ENCODE data around the gene STRIP1. TPM values are rescaled to one million over a fixed set of nuclear protein-coding genes. Genes with fewer than 3 reads are reported as not detected.
A peak's percentile ranks its signal among the peaks of the same experiment; 100 is the strongest.

STRIP1 gene
- polyA plus RNA-seq, 1 of the 3 experiments (the other 2 are of a cell fraction), result 34.6 TPM

DNA sequence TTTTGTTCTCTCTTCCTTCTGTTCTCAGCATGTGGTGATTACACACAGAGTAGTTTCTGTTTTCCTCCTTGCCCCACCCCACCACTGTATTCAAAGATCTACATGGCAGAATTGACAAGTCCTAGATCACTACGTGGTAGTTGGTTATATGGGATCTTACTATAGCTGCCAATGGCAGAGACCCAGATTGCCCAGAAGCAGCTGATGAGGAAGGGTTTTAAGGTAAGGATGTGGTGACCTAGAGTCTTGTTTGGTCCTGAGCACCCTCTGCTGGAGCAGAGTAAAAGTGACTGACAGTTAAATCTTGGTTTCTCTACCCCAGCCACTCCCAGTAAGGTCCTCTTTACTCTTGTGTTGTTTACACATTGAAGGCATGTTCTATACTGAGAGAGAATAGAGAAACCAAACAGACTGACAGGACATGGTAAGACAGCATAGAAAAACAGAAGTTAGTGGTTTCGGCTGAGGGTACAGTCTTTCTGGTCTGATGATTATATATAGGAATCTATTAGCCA, 22.8 kb upstream of the STRIP1 start:
- H3K27me3 ChIP-seq (ENCODE audit: insufficient read depth), result no peaks in the 10 kb centered on the region
- H3F3A ChIP-seq (replicated peaks; ENCODE audit: insufficient read depth), result peaks cover 4% of the 10 kb centered on the region
- peak overlapping the region in 1 of 2 experiments; percentile 92; a peak in 2 of 4 replicates for H3K27ac ChIP-seq (ENCODE audit: low read depth in 2 of 2, low read length in 1 of 2)
- H3K9me2 ChIP-seq, result no peaks in the 10 kb centered on the region
- H3K4me1 ChIP-seq (ENCODE audit: control insufficient read depth in 1 of 2, insufficient read depth in 2 of 2, low read depth in 1 of 2, low read length in 1 of 2), result peaks cover 0 to 26% of the 10 kb centered on the region in 2 experiments; a peak in 2 of 4 replicates
- 83% methylated on average over 2 of the region's 2 CpGs for WGBS (ENCODE audit: low lambda C conversion rate)
- no peak overlapping the region for H3K4me3 ChIP-seq (ENCODE audit: low read depth in 2 of 2, low read length in 1 of 2)
- H4K20me1 ChIP-seq (ENCODE audit: insufficient read depth), result peaks cover 4% of the 10 kb centered on the region; the same call in 1 of the 2 replicates
- no peak overlapping the region for H3K4me2 ChIP-seq
- no peak overlapping the region for H2AFZ ChIP-seq (ENCODE audit: low read depth)
- no peak overlapping the region for H3K9ac ChIP-seq
- H3K36me3 ChIP-seq (replicated peaks in 1 of 2; ENCODE audit: control insufficient read depth in 1 of 2, insufficient read depth in 2 of 2, low read length in 1 of 2), result peaks cover 60 to 73% of the 10 kb centered on the region in 2 experiments
- no peaks in the 10 kb centered on the region for H3K9me3 ChIP-seq
- ChIA-PET CTCF (interaction anchor here (0.6 to 3.6 kb wide), 28 partner anchors 8 to 484 kb away, joined by 3 to 63 read pairs (median 4); partner anchors contain the start of genes AHCYL1 and STRIP1), POLR2A (interaction anchor here (0.7 to 1.3 kb wide), 4 partner anchors 23 to 235 kb away, joined by 3 to 4 read pairs (median 4); partner anchors contain the start of genes AHCYL1 and STRIP1)
- peaks cover 24% of the 10 kb centered on the region for H3K79me2 ChIP-seq (ENCODE audit: insufficient read depth)
- DNase-seq, result peak; percentile 47
- TF ChIP-seq, protein P1, sequence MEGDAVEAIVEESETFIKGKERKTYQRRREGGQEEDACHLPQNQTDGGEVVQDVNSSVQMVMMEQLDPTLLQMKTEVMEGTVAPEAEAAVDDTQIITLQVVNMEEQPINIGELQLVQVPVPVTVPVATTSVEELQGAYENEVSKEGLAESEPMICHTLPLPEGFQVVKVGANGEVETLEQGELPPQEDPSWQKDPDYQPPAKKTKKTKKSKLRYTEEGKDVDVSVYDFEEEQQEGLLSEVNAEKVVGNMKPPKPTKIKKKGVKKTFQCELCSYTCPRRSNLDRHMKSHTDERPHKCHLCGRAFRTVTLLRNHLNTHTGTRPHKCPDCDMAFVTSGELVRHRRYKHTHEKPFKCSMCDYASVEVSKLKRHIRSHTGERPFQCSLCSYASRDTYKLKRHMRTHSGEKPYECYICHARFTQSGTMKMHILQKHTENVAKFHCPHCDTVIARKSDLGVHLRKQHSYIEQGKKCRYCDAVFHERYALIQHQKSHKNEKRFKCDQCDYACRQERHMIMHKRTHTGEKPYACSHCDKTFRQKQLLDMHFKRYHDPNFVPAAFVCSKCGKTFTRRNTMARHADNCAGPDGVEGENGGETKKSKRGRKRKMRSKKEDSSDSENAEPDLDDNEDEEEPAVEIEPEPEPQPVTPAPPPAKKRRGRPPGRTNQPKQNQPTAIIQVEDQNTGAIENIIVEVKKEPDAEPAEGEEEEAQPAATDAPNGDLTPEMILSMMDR (IDR thresholded peaks at IDR 0.05), result peak; percentile 69
- no peak for TF ChIP-seq YY1 (IDR thresholded peaks at IDR 0.05; ENCODE audit: low read depth)
- no peak for TF ChIP-seq SIN3A (IDR thresholded peaks at IDR 0.05; ENCODE audit: borderline replicate concordance, low read depth, low read length)
- no peak for TF ChIP-seq NRF1 (IDR thresholded peaks at IDR 0.05; ENCODE audit: low read depth, low read length)
- TF ChIP-seq TAF1 (IDR thresholded peaks at IDR 0.05; ENCODE audit: borderline replicate concordance, low read depth, low read length), result no peak
- TF ChIP-seq, protein P2, sequence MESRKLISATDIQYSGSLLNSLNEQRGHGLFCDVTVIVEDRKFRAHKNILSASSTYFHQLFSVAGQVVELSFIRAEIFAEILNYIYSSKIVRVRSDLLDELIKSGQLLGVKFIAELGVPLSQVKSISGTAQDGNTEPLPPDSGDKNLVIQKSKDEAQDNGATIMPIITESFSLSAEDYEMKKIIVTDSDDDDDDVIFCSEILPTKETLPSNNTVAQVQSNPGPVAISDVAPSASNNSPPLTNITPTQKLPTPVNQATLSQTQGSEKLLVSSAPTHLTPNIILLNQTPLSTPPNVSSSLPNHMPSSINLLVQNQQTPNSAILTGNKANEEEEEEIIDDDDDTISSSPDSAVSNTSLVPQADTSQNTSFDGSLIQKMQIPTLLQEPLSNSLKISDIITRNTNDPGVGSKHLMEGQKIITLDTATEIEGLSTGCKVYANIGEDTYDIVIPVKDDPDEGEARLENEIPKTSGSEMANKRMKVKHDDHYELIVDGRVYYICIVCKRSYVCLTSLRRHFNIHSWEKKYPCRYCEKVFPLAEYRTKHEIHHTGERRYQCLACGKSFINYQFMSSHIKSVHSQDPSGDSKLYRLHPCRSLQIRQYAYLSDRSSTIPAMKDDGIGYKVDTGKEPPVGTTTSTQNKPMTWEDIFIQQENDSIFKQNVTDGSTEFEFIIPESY (IDR thresholded peaks at IDR 0.05; ENCODE audit: borderline replicate concordance, low read depth), result no peak
- no peak for TF ChIP-seq GATA2 (CRISPR knock-in tag; IDR thresholded peaks at IDR 0.05)
- TF ChIP-seq, protein P3, sequence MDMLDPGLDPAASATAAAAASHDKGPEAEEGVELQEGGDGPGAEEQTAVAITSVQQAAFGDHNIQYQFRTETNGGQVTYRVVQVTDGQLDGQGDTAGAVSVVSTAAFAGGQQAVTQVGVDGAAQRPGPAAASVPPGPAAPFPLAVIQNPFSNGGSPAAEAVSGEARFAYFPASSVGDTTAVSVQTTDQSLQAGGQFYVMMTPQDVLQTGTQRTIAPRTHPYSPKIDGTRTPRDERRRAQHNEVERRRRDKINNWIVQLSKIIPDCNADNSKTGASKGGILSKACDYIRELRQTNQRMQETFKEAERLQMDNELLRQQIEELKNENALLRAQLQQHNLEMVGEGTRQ (IDR thresholded peaks at IDR 0.05; ENCODE audit: borderline replicate concordance, low read depth, low read length), result no peak
- TF ChIP-seq SMC3 (IDR thresholded peaks at IDR 0.05; ENCODE audit: low read depth, low read length), result peak; percentile 54
- no peak for TF ChIP-seq RFX5 (IDR thresholded peaks at IDR 0.05; ENCODE audit: low read length)
- peak; percentile 73 for TF ChIP-seq RAD21 (IDR thresholded peaks at IDR 0.05; ENCODE audit: low read length)
- no peak for TF ChIP-seq FOSL2 (IDR thresholded peaks at IDR 0.05; ENCODE audit: borderline replicate concordance, low read depth)
- no peak for TF ChIP-seq MEF2A (IDR thresholded peaks at IDR 0.05; ENCODE audit: borderline replicate concordance, low read depth)
- TF ChIP-seq EP300 (IDR thresholded peaks at IDR 0.05; ENCODE audit: borderline replicate concordance in 1 of 2, low read depth in 1 of 2, low read length in 1 of 2), result no peak
- TF ChIP-seq, protein P4, sequence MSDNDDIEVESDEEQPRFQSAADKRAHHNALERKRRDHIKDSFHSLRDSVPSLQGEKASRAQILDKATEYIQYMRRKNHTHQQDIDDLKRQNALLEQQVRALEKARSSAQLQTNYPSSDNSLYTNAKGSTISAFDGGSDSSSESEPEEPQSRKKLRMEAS (IDR thresholded peaks at IDR 0.05; ENCODE audit: low read depth), result no peak
- TF ChIP-seq TEAD4 (IDR thresholded peaks at IDR 0.05; ENCODE audit: borderline replicate concordance, insufficient read depth), result no peak
- TF ChIP-seq, protein P5, sequence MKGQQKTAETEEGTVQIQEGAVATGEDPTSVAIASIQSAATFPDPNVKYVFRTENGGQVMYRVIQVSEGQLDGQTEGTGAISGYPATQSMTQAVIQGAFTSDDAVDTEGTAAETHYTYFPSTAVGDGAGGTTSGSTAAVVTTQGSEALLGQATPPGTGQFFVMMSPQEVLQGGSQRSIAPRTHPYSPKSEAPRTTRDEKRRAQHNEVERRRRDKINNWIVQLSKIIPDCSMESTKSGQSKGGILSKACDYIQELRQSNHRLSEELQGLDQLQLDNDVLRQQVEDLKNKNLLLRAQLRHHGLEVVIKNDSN (IDR thresholded peaks at IDR 0.05; ENCODE audit: borderline replicate concordance, low read depth), result no peak
- TF ChIP-seq GABPA (IDR thresholded peaks at IDR 0.05; ENCODE audit: low read depth), result no peak
- TF ChIP-seq, protein P6, sequence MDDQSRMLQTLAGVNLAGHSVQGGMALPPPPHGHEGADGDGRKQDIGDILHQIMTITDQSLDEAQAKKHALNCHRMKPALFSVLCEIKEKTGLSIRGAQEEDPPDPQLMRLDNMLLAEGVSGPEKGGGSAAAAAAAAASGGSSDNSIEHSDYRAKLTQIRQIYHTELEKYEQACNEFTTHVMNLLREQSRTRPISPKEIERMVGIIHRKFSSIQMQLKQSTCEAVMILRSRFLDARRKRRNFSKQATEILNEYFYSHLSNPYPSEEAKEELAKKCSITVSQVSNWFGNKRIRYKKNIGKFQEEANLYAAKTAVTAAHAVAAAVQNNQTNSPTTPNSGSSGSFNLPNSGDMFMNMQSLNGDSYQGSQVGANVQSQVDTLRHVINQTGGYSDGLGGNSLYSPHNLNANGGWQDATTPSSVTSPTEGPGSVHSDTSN (IDR thresholded peaks at IDR 0.05), result 0 out of 2 replicates have a peak, but pooled peaks have one; percentile 14
- TF ChIP-seq RCOR1 (IDR thresholded peaks at IDR 0.05; ENCODE audit: low read length), result no peak
- TF ChIP-seq JUND (IDR thresholded peaks at IDR 0.05), result no peak
- TF ChIP-seq TCF12 (IDR thresholded peaks at IDR 0.05), result no peak
- no peak for TF ChIP-seq FOXM1 (IDR thresholded peaks at IDR 0.05; ENCODE audit: low read depth)
- no peak for TF ChIP-seq ELF1 (IDR thresholded peaks at IDR 0.05)
- TF ChIP-seq, protein P7, sequence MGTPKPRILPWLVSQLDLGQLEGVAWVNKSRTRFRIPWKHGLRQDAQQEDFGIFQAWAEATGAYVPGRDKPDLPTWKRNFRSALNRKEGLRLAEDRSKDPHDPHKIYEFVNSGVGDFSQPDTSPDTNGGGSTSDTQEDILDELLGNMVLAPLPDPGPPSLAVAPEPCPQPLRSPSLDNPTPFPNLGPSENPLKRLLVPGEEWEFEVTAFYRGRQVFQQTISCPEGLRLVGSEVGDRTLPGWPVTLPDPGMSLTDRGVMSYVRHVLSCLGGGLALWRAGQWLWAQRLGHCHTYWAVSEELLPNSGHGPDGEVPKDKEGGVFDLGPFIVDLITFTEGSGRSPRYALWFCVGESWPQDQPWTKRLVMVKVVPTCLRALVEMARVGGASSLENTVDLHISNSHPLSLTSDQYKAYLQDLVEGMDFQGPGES (IDR thresholded peaks at IDR 0.05; ENCODE audit: low read depth, low read length), result no peak
- TF ChIP-seq MXI1 (IDR thresholded peaks at IDR 0.05; ENCODE audit: low read depth, low read length), result no peak
- no peak for TF ChIP-seq POLR2AphosphoS5 (IDR thresholded peaks at IDR 0.05; ENCODE audit: low read depth, low read length)
- TF ChIP-seq NFIC (IDR thresholded peaks at IDR 0.05; ENCODE audit: borderline replicate concordance), result no peak
